HG03039 (cell line): ENCODE measurements around the gene INTS11.

ENCODE experiments used
- ATAC-seq: cut with Tn5 transposase; IDR thresholded peaks from one replicate; pipeline ENCODE4 v1.9.1; 2021; ENCODE audit warnings: mild to moderate bottlenecking, moderate library complexity; ENCODE audit not compliant: unreplicated experiment

The INTS11 gene

GRCh38 chr1:1314678-1315335 is 9.7 kb downstream of the INTS11 start:
- ATAC-seq = no peak

GRCh38 chr1:1314237-1314586 is 10.2 kb downstream of the INTS11 start:
- ATAC-seq = no peak

GRCh38 chr1:1313500-1314236 is 10.8 kb downstream of the INTS11 start:
- ATAC-seq = no peak

GRCh38 chr1:1312450-1313314 is 11.8 kb downstream of the INTS11 start:
- ATAC-seq = no peak

GRCh38 chr1:1311107-1312104 is 13.1 kb downstream of the INTS11 start:
- no peak for ATAC-seq

GRCh38 chr1:1310476-1311053 is 13.9 kb downstream of the INTS11 start:
- no peak for ATAC-seq

- ATAC-seq = no peak
These were observed 14.4 kb downstream of the INTS11 start for GRCh38 chr1:1310109-1310385.

GRCh38 chr1:1309251-1310108 is 15.0 kb downstream of the INTS11 start:
- ATAC-seq = no peak

- ATAC-seq = peak; percentile 6
These were observed 15.7 kb downstream of the INTS11 start for GRCh38 chr1:1308756-1309250.

GRCh38 chr1:1307923-1308755 is 16.3 kb downstream of the INTS11 start, which contains the start of the genes ACAP3 and PUSL1:
Gene ACAP3, minus strand, starts transcription at chr1:1307930. Its CDS starts 115 bp downstream, at chr1:1307815.
Gene PUSL1, plus strand, starts transcription at chr1:1308597. Its CDS starts 47 bp downstream, at chr1:1308644.
- peak; percentile 48 for ATAC-seq

- peak; percentile 14 for ATAC-seq
These were observed 17.1 kb downstream of the INTS11 start for GRCh38 chr1:1307261-1307922.

GRCh38 chr1:1306661-1307260 is 17.7 kb downstream of the INTS11 start:
- ATAC-seq = no peak

- no peak for ATAC-seq
These were observed 18.3 kb downstream of the INTS11 start for GRCh38 chr1:1306070-1306660.

- no peak for ATAC-seq
These were observed 19.0 kb downstream of the INTS11 start for GRCh38 chr1:1305300-1306069.

- ATAC-seq = no peak
These were observed 19.8 kb downstream of the INTS11 start for GRCh38 chr1:1304331-1305299.
